ENCODE data around the gene SLC34A3. TPM values are rescaled to one million over a fixed set of nuclear protein-coding genes. Genes with fewer than 3 reads are reported as not detected.

The SLC34A3 gene
- total RNA-seq, 1 experiment from 2014 or later, result not detected

DNA sequence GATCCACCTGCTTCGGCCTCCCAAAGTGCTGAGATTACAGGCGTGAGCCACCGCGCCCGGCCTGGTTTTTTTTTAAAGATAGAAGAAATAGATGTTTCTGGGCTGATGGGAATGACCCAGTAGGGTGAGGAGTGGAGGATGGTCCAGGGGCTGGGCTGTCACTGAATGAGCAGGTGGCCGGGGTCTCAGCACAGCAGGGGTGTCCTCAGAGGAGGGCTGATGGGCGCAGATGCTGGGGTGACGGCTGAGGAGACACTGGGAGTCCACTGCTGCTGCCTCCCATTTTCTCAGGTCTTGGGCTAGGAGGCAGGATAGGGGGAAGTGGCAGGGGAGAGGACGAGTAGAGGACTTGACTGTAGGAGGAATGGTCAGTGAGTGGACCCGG lies 44.5 kb downstream of the SLC34A3 start:
- no TSS peak for BruUV-seq (replicated peaks)

DNA sequence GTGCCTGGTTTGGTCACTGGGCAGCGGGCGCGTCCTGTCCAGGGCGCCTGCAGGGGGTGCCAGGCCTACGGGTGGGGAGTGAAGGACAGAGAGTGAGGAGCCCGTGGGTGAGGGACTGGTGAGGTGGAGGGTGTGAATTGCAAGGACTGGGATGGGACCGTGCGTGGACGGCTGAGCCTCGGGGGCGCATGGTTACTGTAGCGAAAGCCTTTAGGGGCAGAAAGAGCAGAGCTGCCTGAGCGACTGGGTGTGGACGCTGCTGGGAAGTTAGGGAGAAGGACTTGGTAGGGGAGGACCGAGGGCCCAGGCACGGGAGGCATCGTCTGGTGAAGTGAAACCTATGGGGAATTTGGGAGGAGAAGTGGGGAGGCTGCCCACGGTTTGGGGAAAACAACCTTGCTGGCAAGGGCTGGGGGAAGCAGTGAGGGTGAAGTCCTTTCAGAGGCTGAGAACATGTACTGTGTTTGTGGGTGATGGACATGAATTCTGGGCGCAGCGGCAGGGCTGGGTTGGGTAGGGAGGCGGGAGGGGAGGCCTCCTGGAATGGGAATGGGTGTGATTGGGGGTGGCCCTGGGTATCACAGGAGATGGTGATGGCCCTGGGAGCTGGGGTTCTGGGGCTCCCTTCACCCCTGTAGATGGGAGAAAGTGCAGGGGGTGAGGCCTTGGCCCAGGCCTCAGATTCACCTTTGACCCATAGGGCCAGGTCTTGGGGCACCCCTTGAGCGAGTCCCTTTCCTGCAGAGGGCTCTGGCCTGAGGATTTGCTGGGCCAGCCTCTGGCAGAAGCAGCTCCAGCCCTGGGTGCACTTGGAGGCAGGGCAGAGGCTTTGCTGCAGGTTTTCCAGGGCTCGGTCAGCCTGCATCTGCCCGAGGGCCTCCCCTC lies 45.1 kb downstream of the SLC34A3 start:
- TF ChIP-seq CTCF (IDR thresholded peaks at IDR 0.05; ENCODE audit: unreplicated experiment), result no peak
- H3K4me3 Mint-ChIP-seq (ENCODE audit: unreplicated experiment), result no peak overlapping the region
- no peaks in the 10 kb centered on the region for H3K27me3 Mint-ChIP-seq (ENCODE audit: insufficient read depth, unreplicated experiment)
- H3K9me3 Mint-ChIP-seq (ENCODE audit: unreplicated experiment), result no peaks in the 10 kb centered on the region
- CTCF ChIA-PET, result interaction anchor here (2.2 kb wide), 1 partner anchor 39 kb away, joined by 8 read pairs; no protein-coding TSS in a partner anchor
- intact Hi-C loops (cut with micrococcal nuclease), result no loop called here
- H3K4me1 Mint-ChIP-seq (ENCODE audit: insufficient read depth, unreplicated experiment), result peaks cover 25% of the 10 kb centered on the region
- H3K27ac Mint-ChIP-seq (ENCODE audit: low read depth, unreplicated experiment), result no peak overlapping the region
- BruUV-seq (replicated peaks), result no TSS peak
- POLR2A ChIA-PET, result interaction anchor here (0.7 to 2.0 kb wide), 3 partner anchors 8 to 35 kb away, joined by 3 to 9 read pairs (median 5); partner anchors contain the start of gene TUBB4B
- H3K36me3 Mint-ChIP-seq (ENCODE audit: insufficient read depth, unreplicated experiment), result peaks cover 14% of the 10 kb centered on the region
- no peak for DNase-seq (ENCODE audit: unreplicated experiment)

More for the DNA sequence above, 44.5 kb downstream of the SLC34A3 start:
- Mint-ChIP-seq H3K27me3 (ENCODE audit: insufficient read depth, unreplicated experiment) (no peaks in the 10 kb centered on the region), H3K9me3 (ENCODE audit: unreplicated experiment) (no peaks in the 10 kb centered on the region), H3K27ac (ENCODE audit: low read depth, unreplicated experiment) (no peak overlapping the region), H3K4me3 (ENCODE audit: unreplicated experiment) (no peak overlapping the region), H3K4me1 (ENCODE audit: insufficient read depth, unreplicated experiment) (peaks cover 25% of the 10 kb centered on the region), H3K36me3 (ENCODE audit: insufficient read depth, unreplicated experiment) (peaks cover 18% of the 10 kb centered on the region)
- TF ChIP-seq CTCF (IDR thresholded peaks at IDR 0.05; ENCODE audit: unreplicated experiment), result no peak
- ChIA-PET POLR2A (interaction anchor here (1.7 kb wide), 2 partner anchors 9 to 33 kb away, joined by 3 to 5 read pairs; no protein-coding TSS in a partner anchor), CTCF (interaction anchor here (0.6 to 1.2 kb wide), 3 partner anchors 12 to 93 kb away, joined by 3 to 4 read pairs (median 4); no protein-coding TSS in a partner anchor)
- no peak for DNase-seq (ENCODE audit: unreplicated experiment)
- intact Hi-C loops (cut with micrococcal nuclease), result no loop called here

DNA sequence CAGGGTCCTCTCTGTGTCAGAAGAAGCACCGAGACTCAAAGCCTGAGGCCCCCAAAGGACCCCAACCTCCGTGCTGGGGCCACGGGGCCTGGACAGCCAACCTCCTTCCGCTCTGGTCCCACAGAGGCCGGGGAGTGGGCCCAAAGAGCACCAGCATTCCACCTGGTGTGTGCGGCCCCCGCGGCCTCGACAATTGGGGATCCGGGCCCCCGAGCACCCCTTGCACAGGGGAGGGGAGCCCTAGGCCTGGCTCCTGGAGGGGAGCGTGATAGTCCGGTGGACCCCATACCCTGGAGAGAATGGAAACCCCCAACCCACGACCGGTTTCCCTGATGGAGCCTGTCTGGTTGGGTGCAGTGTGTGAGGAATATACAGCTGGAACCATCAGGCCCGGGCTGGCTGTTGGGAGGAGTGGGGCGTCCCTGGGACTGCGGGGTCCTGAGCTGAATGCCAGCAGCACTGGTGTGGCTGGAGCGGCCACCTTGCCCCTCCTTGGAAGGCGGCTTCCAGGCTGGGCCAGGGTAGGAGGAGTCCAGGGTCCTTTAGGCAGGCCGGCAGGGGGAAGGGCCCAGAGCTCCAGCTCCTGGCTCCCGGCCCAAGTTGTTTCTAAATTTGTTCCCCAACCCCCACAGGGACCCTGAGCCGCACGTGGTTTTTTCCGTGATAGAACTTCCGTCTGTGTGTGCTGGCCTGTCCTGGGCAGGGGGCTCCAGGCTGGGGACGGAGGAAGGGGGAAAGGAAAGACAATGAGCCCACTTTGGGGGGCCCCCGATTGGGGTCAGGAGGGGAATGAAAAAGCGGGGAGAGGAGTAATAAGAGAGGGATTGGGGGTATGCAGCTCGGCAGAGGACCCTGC lies 46.0 kb downstream of the SLC34A3 start:
- Mint-ChIP-seq H3K9me3 (ENCODE audit: unreplicated experiment) (no peaks in the 10 kb centered on the region), H3K27ac (ENCODE audit: low read depth, unreplicated experiment) (peak overlapping the region; percentile 89), H3K4me1 (ENCODE audit: insufficient read depth, unreplicated experiment) (peaks cover 25% of the 10 kb centered on the region), H3K4me3 (ENCODE audit: unreplicated experiment) (peak overlapping the region; percentile 72), H3K36me3 (ENCODE audit: insufficient read depth, unreplicated experiment) (peaks cover 7% of the 10 kb centered on the region), H3K27me3 (ENCODE audit: insufficient read depth, unreplicated experiment) (no peaks in the 10 kb centered on the region)
- no TSS peak for BruUV-seq (replicated peaks)
- ChIA-PET POLR2A (interaction anchor here (0.7 to 2.0 kb wide), 10 partner anchors 10 to 258 kb away, joined by 3 to 13 read pairs (median 4); partner anchors contain the start of genes NELFB, SSNA1 and TUBB4B), CTCF (interaction anchor here (0.6 to 2.2 kb wide), 8 partner anchors 9 to 236 kb away, joined by 3 to 8 read pairs (median 4); partner anchors contain the start of gene NELFB)
- peak; percentile 81 for DNase-seq (ENCODE audit: unreplicated experiment)
- intact Hi-C loops (cut with micrococcal nuclease), result no loop called here
- TF ChIP-seq CTCF (IDR thresholded peaks at IDR 0.05; ENCODE audit: unreplicated experiment), result no peak

All from MCF 10A (cell line).